Karpas-422 (cell line): ENCODE measurements around the gene PTPN23. TPM values are rescaled to one million over a fixed set of nuclear protein-coding genes. Genes with fewer than 3 reads are reported as not detected.

Experiments used
- DNase-seq: peaks from one replicate; pipeline ENCODE4 v3.0.0-alpha.2; 2015
- H2AFZ ChIP-seq: fragments of 200-600 bp; sonication (generic); 2 replicates; pipeline ENCODE4 v1.6.1; 2014; ENCODE audit warnings: antibody characterized with exemption, low read length, mixed read lengths
- H3K27ac ChIP-seq: fragments of 200-600 bp; sonication (generic); 2 replicates; pipeline ENCODE4 v1.5.1; 2014; ENCODE audit warnings: mild to moderate bottlenecking, low read length, moderate library complexity
- H3K27me3 ChIP-seq: fragments of 200-600 bp; sonication (generic); 2 replicates; pipeline ENCODE4 v1.6.1; 2014; ENCODE audit warnings: low read length, mixed read lengths
- H3K36me3 ChIP-seq: fragments of 200-600 bp; sonication (generic); 2 replicates; pipeline ENCODE4 v1.6.1; 2014; ENCODE audit warnings: low read length, mixed read lengths; ENCODE audit not compliant: insufficient read depth
- H3K4me1 ChIP-seq: fragments of 200-600 bp; sonication (generic); 2 replicates; pipeline ENCODE4 v1.6.1; 2014; ENCODE audit warnings: mild to moderate bottlenecking, low read length, mixed read lengths
- H3K4me2 ChIP-seq: fragments of 200-600 bp; sonication (generic); 2 replicates; pipeline ENCODE4 v1.6.1; 2014; ENCODE audit warnings: low read length, low read depth, mild to moderate bottlenecking; ENCODE audit not compliant: poor library complexity, severe bottlenecking
- H3K4me3 ChIP-seq: fragments of 200-600 bp; sonication (generic); 2 replicates; pipeline ENCODE4 v1.5.1; 2014; ENCODE audit warnings: mild to moderate bottlenecking, antibody characterized with exemption, low read length, mixed read lengths
- H3K79me2 ChIP-seq: fragments of 200-600 bp; sonication (generic); 2 replicates; pipeline ENCODE4 v1.6.1; 2014; ENCODE audit warnings: mild to moderate bottlenecking, low read length, mixed read lengths
- H3K9ac ChIP-seq: fragments of 200-600 bp; sonication (generic); 2 replicates; pipeline ENCODE4 v1.6.0; 2014; ENCODE audit warnings: low read length
- H3K9me2 ChIP-seq: fragments of 200-600 bp; sonication (generic), shearing (Covaris generic); replicated peaks from 2 replicates; pipeline ENCODE4 v1.6.0; 2014; ENCODE audit warnings: mild to moderate bottlenecking, low read length, moderate library complexity; ENCODE audit not compliant: insufficient read depth
- H3K9me3 ChIP-seq: fragments of 300-700, 200-600 bp; sonication (generic); 2 replicates; pipeline ENCODE4 v1.6.1; 2014; ENCODE audit warnings: low read length, mixed read lengths
- H4K20me1 ChIP-seq: fragments of 200-600 bp; sonication (generic); 2 replicates; pipeline ENCODE4 v1.6.1; 2014; ENCODE audit warnings: mild to moderate bottlenecking, antibody characterized with exemption, low read length, low read depth; ENCODE audit not compliant: insufficient read depth
- total RNA-seq: library from RNA; depleted of rRNA; stranded (reverse); fragments of >200 nt; shearing (Covaris generic); gene quantifications from 2 replicates; pipeline ENCODE4 v1.2.3, GENCODE V29; 2014; ENCODE audit warnings: low replicate concordance

PTPN23 gene
- total RNA-seq, 1 experiment from 2014 or later = 7.9 TPM

DNA sequence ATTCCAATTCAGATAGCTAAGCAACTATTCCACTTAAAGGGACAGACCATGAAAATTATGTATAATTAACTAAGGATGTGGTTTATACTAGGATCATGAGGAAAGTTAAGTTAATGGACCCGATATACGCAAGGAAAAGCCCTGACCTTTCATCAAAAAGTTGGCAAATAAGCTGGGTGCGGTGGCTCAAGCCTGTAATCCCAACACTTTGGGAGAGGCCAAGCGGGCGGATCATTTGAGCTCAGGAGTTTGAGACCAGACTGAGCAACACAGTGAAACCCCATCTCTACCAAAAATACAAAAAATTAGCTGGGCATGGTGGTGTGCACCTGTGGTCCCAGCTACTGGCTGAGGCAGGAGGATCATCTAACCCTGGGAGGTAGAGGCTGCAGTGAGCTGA, 55.4 kb downstream of the PTPN23 start:
- Histone ChIP-seq H2AFZ (no peak overlapping the region), H4K20me1 (peaks cover 5% of the 10 kb centered on the region; the same call in 1 of the 2 replicates), H3K27ac (no peak overlapping the region), H3K4me3 (no peak overlapping the region), H3K4me1 (peaks cover 6% of the 10 kb centered on the region), H3K9me3 (no peaks in the 10 kb centered on the region), H3K79me2 (peaks cover 66% of the 10 kb centered on the region), H3K9me2 (no peaks in the 10 kb centered on the region), H3K36me3 (peaks cover 28% of the 10 kb centered on the region), H3K27me3 (no peaks in the 10 kb centered on the region), H3K4me2 (no peak overlapping the region), H3K9ac (no peak overlapping the region)
- no peak for DNase-seq

- Histone ChIP-seq H4K20me1 (peaks cover 13% of the 10 kb centered on the region; the same call in 1 of the 2 replicates), H2AFZ (no peak overlapping the region), H3K4me1 (peaks cover 6% of the 10 kb centered on the region), H3K79me2 (peaks cover 82% of the 10 kb centered on the region), H3K27me3 (no peaks in the 10 kb centered on the region), H3K36me3 (peaks cover 25% of the 10 kb centered on the region), H3K9me3 (no peaks in the 10 kb centered on the region), H3K27ac (no peak overlapping the region), H3K4me3 (no peak overlapping the region), H3K9ac (no peak overlapping the region), H3K9me2 (no peaks in the 10 kb centered on the region), H3K4me2 (no peak overlapping the region)
- no peak for DNase-seq
Observed at GRCh38 chr3:47440131-47440530, 59.3 kb downstream of the PTPN23 start.

GRCh38 chr3:47441796-47442551, 61.2 kb downstream of the PTPN23 start:
- Histone ChIP-seq H3K4me1 (peaks cover 6% of the 10 kb centered on the region), H3K27ac (no peak overlapping the region), H3K4me2 (no peak overlapping the region), H3K27me3 (no peaks in the 10 kb centered on the region), H3K9ac (no peak overlapping the region), H3K36me3 (peaks cover 25% of the 10 kb centered on the region), H3K4me3 (no peak overlapping the region), H3K79me2 (peaks cover 89% of the 10 kb centered on the region), H3K9me2 (no peaks in the 10 kb centered on the region), H3K9me3 (no peaks in the 10 kb centered on the region), H2AFZ (no peak overlapping the region), H4K20me1 (peaks cover 13% of the 10 kb centered on the region; the same call in 1 of the 2 replicates)
- DNase-seq = no peak

DNA sequence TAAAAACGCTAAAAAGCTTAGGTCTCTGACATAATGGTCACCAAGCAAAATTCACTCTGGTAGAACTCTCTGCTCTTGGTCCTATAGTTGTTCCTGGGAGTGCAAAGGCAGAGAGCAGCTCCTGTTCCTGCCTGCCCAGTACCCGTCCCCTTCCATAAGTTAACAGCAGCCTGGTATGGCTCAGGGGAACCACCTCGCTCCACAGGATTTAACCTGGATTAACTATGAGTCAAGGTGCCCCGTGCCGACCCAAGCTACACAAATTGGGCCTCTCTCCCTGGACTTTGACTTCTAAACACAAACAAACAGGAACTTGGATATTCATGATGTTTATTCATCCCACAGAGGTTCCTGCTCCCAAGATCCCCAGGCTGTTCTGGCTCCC, 62.8 kb downstream of the PTPN23 start:
- Histone ChIP-seq H3K27me3 (no peaks in the 10 kb centered on the region), H3K36me3 (peaks cover 19% of the 10 kb centered on the region), H4K20me1 (peaks cover 13% of the 10 kb centered on the region; the same call in 1 of the 2 replicates), H3K27ac (no peak overlapping the region), H3K9me3 (no peaks in the 10 kb centered on the region), H3K9me2 (no peaks in the 10 kb centered on the region), H3K79me2 (peaks cover 98% of the 10 kb centered on the region), H3K9ac (no peak overlapping the region), H3K4me1 (peaks cover 6% of the 10 kb centered on the region), H3K4me2 (no peak overlapping the region), H2AFZ (no peak overlapping the region), H3K4me3 (no peak overlapping the region)
- no peak for DNase-seq

GRCh38 chr3:47444103-47444502, 63.3 kb downstream of the PTPN23 start:
- Histone ChIP-seq H3K27ac (no peak overlapping the region), H4K20me1 (peaks cover 13% of the 10 kb centered on the region; the same call in 1 of the 2 replicates), H3K9me3 (no peaks in the 10 kb centered on the region), H3K9ac (no peak overlapping the region), H3K4me3 (no peak overlapping the region), H3K4me2 (no peak overlapping the region), H3K9me2 (no peaks in the 10 kb centered on the region), H3K4me1 (peaks cover 6% of the 10 kb centered on the region), H3K36me3 (peaks cover 16% of the 10 kb centered on the region; the same call in 1 of the 2 replicates), H3K27me3 (no peaks in the 10 kb centered on the region), H2AFZ (no peak overlapping the region), H3K79me2 (peaks cover 98% of the 10 kb centered on the region)
- DNase-seq = no peak

DNA sequence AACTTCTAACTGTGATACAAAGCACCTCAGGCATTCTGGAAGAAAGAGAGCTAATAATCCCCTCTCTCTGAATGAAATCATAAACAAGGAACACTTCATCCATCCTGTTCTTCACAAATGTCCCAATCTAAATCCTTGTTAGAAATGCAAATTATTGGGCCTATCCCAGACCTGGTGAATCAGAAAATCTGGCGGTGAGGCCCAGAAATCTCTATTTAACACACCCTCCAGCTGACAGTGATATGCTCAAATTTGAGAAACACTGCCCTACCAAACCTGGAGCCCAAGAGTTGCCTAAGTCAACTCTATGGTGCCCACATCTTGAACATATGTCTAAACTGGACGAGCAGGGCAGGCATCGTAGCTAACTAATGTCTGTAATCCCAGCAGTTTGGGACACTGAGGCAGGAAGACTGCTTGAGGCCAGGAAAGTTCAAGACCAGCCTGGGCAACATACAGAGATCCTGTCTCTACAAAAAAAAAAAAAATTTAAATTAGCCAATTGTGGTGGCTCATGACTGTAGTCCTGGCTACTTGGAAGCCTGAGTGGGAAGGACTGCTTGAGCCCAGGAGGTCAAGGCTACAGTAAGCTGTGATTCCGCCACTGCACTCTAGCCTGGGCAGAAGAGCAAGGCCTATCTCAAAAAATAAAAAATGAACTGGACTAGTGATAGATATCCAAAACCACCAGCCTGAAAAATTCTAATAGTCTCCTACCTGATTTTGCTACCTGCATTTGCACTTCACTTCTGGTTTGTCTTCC, 71.8 kb downstream of the PTPN23 start:
- H3K79me2 ChIP-seq = peaks cover 98% of the 10 kb centered on the region

GRCh38 chr3:47455806-47456452, 75.1 kb downstream of the PTPN23 start:
- peaks cover 94% of the 10 kb centered on the region for H3K79me2 ChIP-seq
- H3K27ac ChIP-seq = no peak overlapping the region
- H3K4me1 ChIP-seq = peaks cover 7% of the 10 kb centered on the region
- H3K9me2 ChIP-seq = no peaks in the 10 kb centered on the region
- H3K4me2 ChIP-seq = no peak overlapping the region
- H3K36me3 ChIP-seq = peaks cover 3% of the 10 kb centered on the region; the same call in 1 of the 2 replicates
- H4K20me1 ChIP-seq = no peaks in the 10 kb centered on the region
- H3K9ac ChIP-seq = no peak overlapping the region
- H2AFZ ChIP-seq = no peak overlapping the region
- H3K9me3 ChIP-seq = no peaks in the 10 kb centered on the region
- no peaks in the 10 kb centered on the region for H3K27me3 ChIP-seq
- no peak for DNase-seq
- H3K4me3 ChIP-seq = no peak overlapping the region

More for the DNA sequence above, 71.8 kb downstream of the PTPN23 start:
- no peak overlapping the region for H3K9ac ChIP-seq
- DNase-seq = no peak
- no peaks in the 10 kb centered on the region for H3K9me3 ChIP-seq
- no peak overlapping the region for H2AFZ ChIP-seq
- no peaks in the 10 kb centered on the region for H4K20me1 ChIP-seq
- H3K4me3 ChIP-seq = no peak overlapping the region
- H3K4me1 ChIP-seq = peaks cover 7% of the 10 kb centered on the region
- H3K27ac ChIP-seq = no peak overlapping the region
- H3K9me2 ChIP-seq = no peaks in the 10 kb centered on the region
- peaks cover 6% of the 10 kb centered on the region; the same call in 1 of the 2 replicates for H3K36me3 ChIP-seq
- H3K4me2 ChIP-seq = no peak overlapping the region
- H3K27me3 ChIP-seq = no peaks in the 10 kb centered on the region

DNA sequence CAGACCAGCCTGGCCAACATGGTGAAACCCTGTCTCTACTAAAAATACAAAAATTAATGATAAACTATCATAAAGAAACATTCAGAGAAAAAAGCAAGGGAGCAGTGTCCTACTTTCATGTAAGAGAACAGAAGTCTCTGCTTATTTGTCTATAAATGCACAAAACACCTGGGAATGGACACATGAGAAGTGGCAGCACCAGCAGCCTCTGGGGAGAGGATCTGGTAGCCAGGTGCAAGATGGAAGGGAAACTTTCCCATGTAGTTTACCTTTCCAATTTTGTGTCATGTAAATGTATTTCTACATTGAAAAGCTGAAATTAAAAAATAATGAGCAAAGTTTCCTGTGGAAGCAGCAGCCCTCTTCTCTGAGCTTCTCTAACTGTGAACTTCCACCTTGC, 76.2 kb downstream of the PTPN23 start:
- no peaks in the 10 kb centered on the region for H3K9me2 ChIP-seq
- H3K79me2 ChIP-seq = peaks cover 94% of the 10 kb centered on the region
- no peak overlapping the region for H2AFZ ChIP-seq
- H3K9ac ChIP-seq = no peak overlapping the region
- H3K4me3 ChIP-seq = no peak overlapping the region
- H3K9me3 ChIP-seq = no peaks in the 10 kb centered on the region
- H3K27ac ChIP-seq = peak overlapping the region; percentile 41; the same call in 1 of the 2 replicates
- no peak for DNase-seq
- peaks cover 7% of the 10 kb centered on the region for H3K4me1 ChIP-seq
- H3K36me3 ChIP-seq = peaks cover 3% of the 10 kb centered on the region; the same call in 1 of the 2 replicates
- no peaks in the 10 kb centered on the region for H3K27me3 ChIP-seq
- H3K4me2 ChIP-seq = no peak overlapping the region
- no peaks in the 10 kb centered on the region for H4K20me1 ChIP-seq
